ENCODE results near the gene CFAP161. TPM values are rescaled to one million over a fixed set of nuclear protein-coding genes. Genes with fewer than 3 reads are reported as not detected.

The CFAP161 gene
- total and polyA plus RNA-seq, 8 donors, result 0.08 to 0.25 (median 0.16) TPM; not detected in 1

DNA sequence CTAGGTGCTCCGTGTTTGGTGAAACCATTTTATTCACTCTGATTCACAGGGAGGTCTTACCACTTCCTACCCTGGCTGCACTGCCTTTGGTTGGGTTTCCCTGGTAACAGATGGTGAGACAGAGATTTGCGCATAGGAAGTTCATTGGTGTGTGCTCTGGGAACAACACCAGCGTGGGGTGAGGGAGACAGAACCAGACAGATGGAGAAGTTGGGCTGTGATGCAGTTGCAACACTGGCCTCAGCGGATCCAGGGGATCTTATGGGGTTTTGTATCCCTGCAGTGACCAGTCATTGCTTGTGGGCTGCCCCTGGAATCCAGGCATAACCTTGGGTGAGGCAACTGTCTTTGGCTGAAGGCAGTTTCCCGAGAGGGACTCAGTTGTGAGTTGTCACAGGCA, 50.1 kb downstream of the CFAP161 start:
- Histone ChIP-seq H3K9me3 (no peaks in the 10 kb centered on the region), H3K27me3 (no peaks in the 10 kb centered on the region), H3K4me1 (peaks cover 0 to under 1% (median 0%) of the 10 kb centered on the region in 3 donors), H3K4me3 (no peak overlapping the region), H3K36me3 (no peaks in the 10 kb centered on the region), H3K27ac (no peak overlapping the region)
- FAIRE-seq, result no peak
- intact Hi-C loops (cut with DNase I), result no loop called here
- no peak for TF ChIP-seq CTCF (IDR thresholded peaks at IDR 0.05)
- WGBS, 2 donors, result 67 to 85% methylated on average over 5 of the region's 5 CpGs
- no peak for DNase-seq
- peak in 1 of 4 donors; percentile 36 for ATAC-seq

DNA sequence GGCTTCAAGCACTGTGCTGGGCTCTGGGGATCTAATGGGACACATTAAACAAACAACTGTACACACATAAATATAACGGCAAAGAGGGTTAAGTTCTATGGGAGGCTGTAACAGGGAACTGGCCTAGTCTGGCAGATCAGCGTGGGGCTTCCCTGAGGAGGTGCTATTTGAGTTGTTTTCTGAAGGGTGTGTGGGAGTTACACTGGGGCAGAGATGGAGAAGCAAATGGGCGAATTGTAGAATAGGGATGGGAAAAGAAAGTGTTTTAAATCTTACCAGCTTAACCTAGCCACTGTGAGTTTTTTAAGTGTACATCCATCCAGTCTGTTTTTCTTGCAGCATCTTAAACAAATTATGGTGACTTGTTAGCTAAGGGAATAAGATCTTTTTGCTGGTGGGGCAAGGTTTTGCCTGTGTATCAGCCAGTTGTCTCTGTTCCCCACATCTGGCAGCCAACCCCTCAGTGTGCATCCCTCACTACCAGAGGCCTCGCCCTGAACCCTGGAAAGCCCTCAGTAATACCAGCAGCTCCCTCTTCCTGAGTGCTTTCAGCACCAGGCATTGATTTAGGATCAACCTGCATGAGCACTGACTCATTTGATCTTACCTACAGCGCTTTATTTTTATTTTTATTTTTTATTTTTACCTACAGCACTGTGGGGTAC, 51.7 kb downstream of the CFAP161 start:
- ATAC-seq (no peak), FAIRE-seq (no peak), DNase-seq (no peak)
- TF ChIP-seq CTCF (IDR thresholded peaks at IDR 0.05), result no peak
- no peak overlapping the region for H3K27ac ChIP-seq
- H3K4me3 ChIP-seq, result no peak overlapping the region
- H3K4me1 ChIP-seq, result peaks cover 0 to 13% (median 0%) of the 10 kb centered on the region in 3 donors
- intact Hi-C loops (cut with DNase I), result no loop called here
- no peaks in the 10 kb centered on the region for H3K36me3 ChIP-seq
- no peaks in the 10 kb centered on the region for H3K9me3 ChIP-seq
- H3K27me3 ChIP-seq, result no peaks in the 10 kb centered on the region
- 80 to 86% methylated on average over 5 of the region's 5 CpGs for WGBS, 2 donors

DNA sequence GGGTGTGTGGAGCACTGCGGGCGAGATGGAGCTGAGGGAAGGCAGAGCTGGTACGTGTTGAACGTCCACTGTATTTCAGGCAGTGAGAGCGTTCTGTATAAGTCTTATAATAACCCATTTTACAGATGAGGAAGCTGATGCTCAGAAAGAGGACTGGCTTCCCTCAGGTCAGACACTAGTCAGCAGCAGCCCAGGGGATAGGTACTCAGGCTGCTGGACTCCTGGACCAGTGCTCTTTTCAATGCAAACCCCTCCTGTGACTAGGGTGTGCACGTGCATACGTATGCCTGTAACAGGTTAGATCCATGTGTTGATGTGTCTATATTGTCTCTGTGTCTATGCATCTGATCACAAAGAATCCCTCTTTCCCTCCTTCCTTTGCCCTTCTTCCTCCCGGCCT, 54.3 kb downstream of the CFAP161 start:
- DNase-seq (no peak), FAIRE-seq (no peak), ATAC-seq (no peak)
- Histone ChIP-seq H3K9me3 (no peaks in the 10 kb centered on the region), H3K27ac (no peak overlapping the region), H3K4me3 (no peak overlapping the region), H3K27me3 (no peaks in the 10 kb centered on the region), H3K4me1 (peaks cover 0 to 13% (median 0%) of the 10 kb centered on the region in 3 donors), H3K36me3 (no peaks in the 10 kb centered on the region)
- 89 to 93% methylated on average over 8 of the region's 8 CpGs for WGBS, 2 donors
- no peak for TF ChIP-seq CTCF (IDR thresholded peaks at IDR 0.05)
- intact Hi-C loops (cut with DNase I), result no loop called here

GRCh38 chr15:81189583-81190283, 55.7 kb downstream of the CFAP161 start:
- WGBS, 2 donors, result 14 to 23% methylated on average over 11 of the region's 11 CpGs
- FAIRE-seq (no peak), DNase-seq (peak; percentile 60 to 75 (median 70)), ATAC-seq (peak; percentile 91 to 94 (median 93))
- H3K36me3 ChIP-seq, result no peaks in the 10 kb centered on the region
- peak overlapping the region in 3 of 4 donors; percentile 10 to 28 (median 19) for H3K27ac ChIP-seq
- intact Hi-C loops (cut with DNase I), result no loop called here
- peaks cover 0 to 13% (median 0%) of the 10 kb centered on the region in 3 donors for H3K4me1 ChIP-seq
- H3K27me3 ChIP-seq, result no peaks in the 10 kb centered on the region
- TF ChIP-seq CTCF (IDR thresholded peaks at IDR 0.05), result no peak
- H3K9me3 ChIP-seq, result no peaks in the 10 kb centered on the region
- no peak overlapping the region for H3K4me3 ChIP-seq
